GM12873 (cell line): Measurements from ENCODE around the gene TAS2R19.
"Not testable (repeated sequence)": the region's sequence is repeated elsewhere in the genome, so short reads cannot be mapped to it uniquely, and the experiment has no call there.

Experiments used
- CTCF ChIP-seq: IDR thresholded peaks from 2 replicates; pipeline ENCODE4 v1.5.1; 2012; ENCODE audit warnings: low read depth, mild to moderate bottlenecking, moderate library complexity, low read length, control low read depth; ENCODE audit not compliant: insufficient read depth; ENCODE audit errors: missing control alignments

The TAS2R19 gene

GRCh38 chr12:11022520-11022919 is at the start of gene TAS2R19:
TAS2R19 (minus strand) TSS chr12:11022620; CDS start chr12:11022571, 49 bp downstream.
- no peak for TF ChIP-seq CTCF

GRCh38 chr12:11071414-11071813 is 49.0 kb upstream of the TAS2R19 start:
- no peak for TF ChIP-seq CTCF

- no peak for TF ChIP-seq CTCF
Measured at GRCh38 chr12:11070999-11071398, 48.6 kb upstream of the TAS2R19 start.

GRCh38 chr12:11069854-11070365 is 47.5 kb upstream of the TAS2R19 start:
- TF ChIP-seq CTCF = no peak

GRCh38 chr12:11067514-11067913 is 45.1 kb upstream of the TAS2R19 start:
- no peak for TF ChIP-seq CTCF

GRCh38 chr12:11062194-11062593 is 39.8 kb upstream of the TAS2R19 start, which contains the start of gene TAS2R46:
TAS2R46 (minus strand) TSS chr12:11062294; CDS start chr12:11062294, 0 bp downstream.
- not testable (repeated sequence) for TF ChIP-seq CTCF

GRCh38 chr12:11059784-11060183 is 37.4 kb upstream of the TAS2R19 start:
- TF ChIP-seq CTCF = no peak
